Stimulated activated CD4-positive, alpha-beta T cell treated with anti-CD3 and anti-CD28 coated beads, TNF-alpha, amount 100 ng/mL, for 48 hours (primary cell): ENCODE measurements around the gene SCN1A.

Source experiments
- DNase-seq, 3 donors: peaks; one replicate each; pipeline ENCODE4 v3.0.0-alpha.2; 2020; ENCODE audit warnings: low read depth in 3 of 3

SCN1A gene

DNA sequence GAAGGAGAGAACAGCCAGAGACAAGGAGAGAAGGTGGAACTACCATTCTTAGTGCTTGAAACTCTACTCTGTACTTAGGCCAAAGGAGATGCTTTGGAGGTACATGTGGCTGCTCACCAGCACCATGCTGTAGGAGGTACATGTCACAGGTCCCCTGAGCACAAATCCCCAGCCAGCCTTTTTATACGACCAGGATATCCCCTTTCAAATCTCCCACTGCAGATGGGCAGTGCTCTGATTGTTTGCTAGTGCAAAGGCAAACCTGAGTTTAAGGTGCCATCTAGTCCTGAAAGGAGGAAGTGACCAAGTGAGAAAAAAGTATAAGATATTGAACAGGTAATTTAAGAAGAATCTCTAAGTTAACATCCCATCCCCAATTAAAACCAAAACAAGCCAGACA lies 157.2 kb downstream of the SCN1A start:
- DNase-seq, result no peak

DNA sequence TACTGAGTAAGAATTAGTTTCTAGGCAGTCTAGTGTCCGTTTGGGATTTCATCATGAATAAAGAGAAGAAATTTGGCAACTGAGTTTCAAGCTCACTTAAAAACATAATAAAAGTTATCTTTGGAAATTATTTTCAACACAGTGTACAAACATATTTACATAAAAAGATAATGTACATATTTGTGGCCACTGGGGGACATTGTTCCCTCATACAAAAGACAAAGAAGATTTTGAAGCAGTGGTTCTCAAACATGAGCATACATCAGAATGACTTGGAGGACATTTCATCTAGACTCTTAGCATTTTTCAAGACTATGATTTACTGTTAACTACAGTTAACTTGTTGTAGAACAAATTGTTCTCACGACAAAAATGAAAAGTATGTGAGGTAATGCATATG lies 158.6 kb downstream of the SCN1A start:
- DNase-seq, result no peak

DNA sequence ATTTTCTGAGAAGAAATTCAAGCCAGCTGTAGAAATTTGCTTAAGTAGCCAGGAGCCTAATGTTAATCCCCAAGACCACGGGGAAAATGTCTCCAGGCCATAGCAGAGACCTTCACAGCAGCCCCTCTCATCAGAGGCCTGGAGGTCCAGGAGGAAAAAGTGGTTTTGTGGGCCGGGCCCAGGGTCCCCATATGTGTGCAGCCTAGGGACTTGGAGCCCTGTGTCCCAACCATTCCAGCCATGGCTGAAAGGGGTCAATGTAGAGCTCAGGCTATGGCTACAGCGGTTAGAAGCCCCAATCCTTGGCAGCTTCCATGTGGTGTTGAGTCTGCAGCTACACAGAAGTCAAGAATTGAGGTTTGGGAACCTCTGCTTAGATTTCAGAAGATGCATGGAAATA lies 160.1 kb downstream of the SCN1A start:
- DNase-seq, result no peak

DNA sequence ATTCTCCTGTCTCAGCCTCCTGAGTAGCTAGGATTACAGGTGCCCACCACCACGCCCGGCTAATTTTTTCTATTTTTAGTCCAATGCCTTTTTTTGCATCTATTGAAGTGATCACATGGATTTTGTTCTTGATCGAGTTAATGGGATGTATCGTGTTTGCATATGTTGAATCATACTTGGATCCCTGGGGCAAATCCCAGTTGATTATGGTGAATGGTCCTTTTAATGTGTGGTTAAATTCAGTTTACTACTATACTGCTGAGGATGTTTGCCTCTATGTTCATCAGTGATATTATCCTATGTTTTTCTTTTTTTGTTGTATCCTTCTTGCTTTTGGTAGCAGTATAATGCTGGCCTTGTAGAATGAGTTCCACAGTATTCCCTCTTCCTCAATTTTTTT lies 166.0 kb downstream of the SCN1A start:
- no peak for DNase-seq

DNA sequence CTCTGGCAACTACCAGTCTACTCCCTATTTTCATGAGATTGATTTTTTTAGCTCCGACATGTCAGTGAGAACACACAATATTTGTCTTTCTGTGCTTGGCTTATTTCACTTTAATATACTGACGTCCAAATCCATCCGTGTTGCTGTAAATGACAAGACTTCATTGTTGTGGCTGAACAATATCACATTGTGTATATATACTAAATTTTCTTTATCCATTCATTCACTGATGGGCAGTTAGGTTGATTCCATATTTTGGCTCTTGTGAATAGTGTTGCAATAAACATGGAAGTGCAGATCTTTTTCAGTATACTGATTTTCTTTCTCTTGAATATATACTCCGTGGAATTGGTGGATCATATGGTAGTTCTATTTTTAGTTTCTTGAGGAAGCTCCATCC lies 168.4 kb downstream of the SCN1A start:
- no peak for DNase-seq

DNA sequence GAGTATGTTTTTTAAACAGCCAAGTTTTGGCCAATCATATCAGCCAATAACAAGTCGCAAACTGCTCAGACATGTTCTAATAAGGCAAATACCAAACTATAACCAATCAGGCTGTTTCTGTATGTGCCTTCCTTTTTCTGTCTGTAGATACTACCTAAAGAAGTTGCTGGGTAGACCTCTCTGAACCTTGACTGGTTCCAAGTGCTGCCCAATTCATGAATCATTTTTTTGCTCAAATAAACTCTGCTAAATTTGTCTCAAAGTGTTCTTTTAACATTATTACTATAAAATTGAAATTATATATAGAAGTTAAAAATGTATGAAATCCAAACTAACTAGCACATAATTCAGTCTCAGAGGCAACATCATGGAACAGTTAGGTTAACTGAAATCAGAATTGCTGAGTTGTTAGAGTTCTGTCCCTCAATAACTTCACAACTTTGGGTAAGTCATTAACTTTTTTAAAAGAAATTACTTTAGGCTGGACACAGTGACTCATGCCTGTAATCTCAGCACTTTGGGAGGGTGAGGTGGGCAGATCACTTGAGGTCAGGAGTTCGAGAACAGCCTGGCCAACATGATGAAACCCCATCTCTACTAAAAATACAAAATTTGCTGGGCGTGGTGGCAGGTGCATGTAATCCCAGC lies 169.4 kb downstream of the SCN1A start:
- DNase-seq, result no peak

DNA sequence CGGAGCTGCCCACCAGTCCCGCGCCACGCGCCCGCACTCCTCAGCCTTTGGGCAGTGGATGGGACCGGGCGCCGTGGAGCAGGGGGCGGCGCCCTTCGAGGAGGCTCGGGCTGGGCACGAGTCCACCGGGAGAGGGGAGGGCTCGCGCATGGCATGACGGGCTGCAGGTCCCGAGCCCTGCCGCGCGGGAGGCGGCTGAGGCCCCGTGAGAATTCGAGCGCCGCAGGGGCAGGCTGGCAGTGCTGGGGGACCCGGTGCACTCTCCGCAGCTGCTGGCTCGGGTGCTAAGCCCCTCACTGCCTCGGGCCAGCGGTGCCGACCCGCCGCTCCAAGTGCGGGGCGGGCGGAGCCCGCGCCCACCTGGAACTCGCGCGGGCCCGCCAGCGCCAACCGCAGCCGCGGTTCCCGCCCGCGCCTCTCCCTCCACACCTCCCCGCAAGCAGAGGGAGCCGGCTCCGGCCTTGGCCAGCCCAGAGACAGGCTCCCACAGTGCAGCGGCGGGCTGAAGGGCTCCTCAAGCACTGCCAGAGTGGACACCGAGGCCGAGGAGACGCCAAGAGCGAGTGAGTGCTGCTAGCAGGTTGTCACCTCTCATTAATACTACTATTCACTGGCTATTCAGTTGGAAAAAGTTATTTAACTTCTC lies 170.7 kb downstream of the SCN1A start:
- no peak for DNase-seq

GRCh38 chr2:165953655-165954606 lies 173.9 kb downstream of the SCN1A start, which contains the start of gene TTC21B:
TTC21B (minus strand) TSS chr2:165953776; CDS start chr2:165953705, 71 bp downstream.
- DNase-seq, result peak; percentile 84 to 92 (median 85)

DNA sequence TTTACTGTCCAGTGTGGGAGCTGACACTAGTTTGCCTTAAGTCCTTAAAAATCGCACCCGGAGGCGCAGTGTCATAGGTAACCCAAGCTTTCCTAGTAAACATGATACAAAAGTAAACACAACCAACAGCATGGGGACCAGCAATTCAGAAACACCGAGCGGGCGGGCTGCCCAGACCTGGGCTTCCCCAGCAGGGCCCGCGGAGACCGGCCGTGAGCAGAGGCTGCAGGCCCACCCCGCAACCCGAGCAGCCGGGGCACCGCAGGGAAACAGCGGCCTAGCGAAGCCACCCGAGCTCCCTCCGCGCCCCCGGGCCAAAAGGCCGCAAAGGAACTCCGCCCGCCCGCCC lies 174.5 kb downstream of the SCN1A start:
- no peak for DNase-seq

- DNase-seq, result no peak
Observed at GRCh38 chr2:165952741-165953211, 175.0 kb downstream of the SCN1A start.

- no peak for DNase-seq
Observed at GRCh38 chr2:165952085-165952484, 175.7 kb downstream of the SCN1A start.

DNA sequence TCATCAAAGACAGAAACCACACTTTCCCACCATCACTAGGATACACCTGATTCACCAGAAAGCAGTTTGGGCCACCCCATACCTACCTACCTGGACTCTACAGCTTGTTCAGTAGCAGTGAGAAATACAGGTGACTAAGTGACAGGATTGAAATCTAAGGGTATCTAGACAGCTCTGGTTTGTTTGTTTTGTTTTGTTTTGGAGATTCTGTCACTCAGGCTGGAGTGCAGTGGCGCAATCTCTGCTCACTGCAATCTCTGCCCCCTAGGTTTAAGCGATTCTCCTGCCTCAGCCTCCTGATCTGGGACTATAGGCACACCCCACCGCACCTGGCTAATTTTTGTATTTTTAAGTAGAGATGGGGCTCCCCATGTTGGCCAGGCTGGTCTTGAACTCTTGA lies 177.4 kb downstream of the SCN1A start:
- DNase-seq, result no peak

GRCh38 chr2:165941827-165942226 lies 186.0 kb downstream of the SCN1A start:
- DNase-seq, result no peak

- no peak for DNase-seq
Observed at GRCh38 chr2:165938237-165938636, 189.6 kb downstream of the SCN1A start.
